K562 (cell line): ENCODE measurements around the gene CEP250. TPM values are rescaled to one million over a fixed set of nuclear protein-coding genes. Genes with fewer than 3 reads are reported as not detected.

Experiments
- ATAC-seq: fragments of 200-7000 bp; cut with Tn5 transposase; 3 replicates; pipeline ENCODE4 v1.9.1; 2020; ENCODE audit warnings: moderate library complexity
- BruUV-seq: library from RNA; stranded (reverse); fragments of 400-500 nt; replicated peaks from 2 replicates; lab custom pipeline; 2021; lab: Mats Ljungman, UMichigan
- CTCF ChIA-PET: fragments of 300-600 bp; formaldehyde crosslinking; extraction: SDS; loops from one replicate; lab custom pipeline; 2021; ENCODE audit warnings: low intra/inter-chr PET ratio; lab: Yijun Ruan, JAX
- POLR2A ChIA-PET: fragments of 300-600, 350-650 bp; sonication (Branson Sonifier 250); formaldehyde crosslinking; extraction: SDS; loops from one replicate; lab custom pipeline; 2021; ENCODE audit warnings: antibody characterized with exemption, inconsistent platforms; lab: Yijun Ruan, JAX
- DNase-seq, 4 experiments: peaks; one replicate each; pipeline versions ENCODE4 v3.0.0 to v3.0.0-alpha.2; 2011 to 2018; ENCODE audit warnings: low spot score in 3 of 4, mixed read lengths in 3 of 4; ENCODE audit errors: extremely low read depth in 1 of 4
- FAIRE-seq: peaks from 2 replicates; lab custom pipeline; 2011; peaks lifted over from hg19 to GRCh38; lab: Jason Lieb, UNC
- H2AFZ ChIP-seq: 2 replicates; pipeline ENCODE4 v1.6.0; 2011; ENCODE audit warnings: low read depth, low read length, control low read depth, inconsistent platforms
- H3K27ac ChIP-seq: fragments of 200-600 bp; 3 replicates; pipeline ENCODE4 v1.8.0; 2011; ENCODE audit warnings: low read depth, mild to moderate bottlenecking, control low read depth, inconsistent platforms, low read length, moderate library complexity, mixed read lengths; ENCODE audit errors: extremely low read depth
- H3K27me3 ChIP-seq, 2 experiments: fragments of 300-600 bp in 1 of 2; 2 replicates in 1 of 2; 3 replicates in 1 of 2; pipeline versions ENCODE4 v1.6.0 to v1.8.0; 2011; ENCODE audit warnings: inconsistent platforms in 2 of 2, low read length in 2 of 2, mild to moderate bottlenecking in 1 of 2, mixed read lengths in 1 of 2, moderate library complexity in 1 of 2; ENCODE audit not compliant: control insufficient read depth in 2 of 2, insufficient read depth in 2 of 2
- H3K36me3 ChIP-seq: fragments of 300-600 bp; 3 replicates; pipeline ENCODE4 v1.8.0; 2011; ENCODE audit warnings: mild to moderate bottlenecking, low read length, inconsistent platforms; ENCODE audit not compliant: control insufficient read depth, insufficient read depth
- H3K4me1 ChIP-seq, 2 experiments: fragments of 200-600 bp in 1 of 2; replicated peaks in 1 of 2; 2 replicates in 1 of 2; 3 replicates in 1 of 2; pipeline versions ENCODE4 v1.5.1 to v1.8.0; 2011; ENCODE audit warnings: inconsistent platforms in 2 of 2, low read length in 2 of 2, mild to moderate bottlenecking in 1 of 2, mixed read lengths in 1 of 2, moderate library complexity in 1 of 2; ENCODE audit not compliant: control insufficient read depth in 2 of 2, insufficient read depth in 2 of 2
- H3K4me2 ChIP-seq: 2 replicates; pipeline ENCODE4 v1.6.1; 2011; ENCODE audit warnings: low read length, control low read depth, inconsistent platforms, mixed read lengths; ENCODE audit not compliant: insufficient read depth
- H3K4me3 ChIP-seq: fragments of 200-600 bp; sonication (generic), shearing (Covaris generic); 2 replicates; pipeline ENCODE4 v1.5.1; 2016; ENCODE audit warnings: control low read depth, inconsistent platforms
- H3K79me2 ChIP-seq: fragments of 200-600 bp; 3 replicates; pipeline ENCODE4 v1.8.0; 2011; ENCODE audit warnings: low read length, inconsistent platforms; ENCODE audit not compliant: control insufficient read depth, insufficient read depth
- H3K9ac ChIP-seq, 2 experiments: 2 replicates each; pipeline versions ENCODE4 v1.6.0 to v1.6.1; 2011; ENCODE audit warnings: low read depth in 2 of 2, low read length in 2 of 2, control low read depth in 1 of 2, inconsistent platforms in 1 of 2, mild to moderate bottlenecking in 1 of 2, mixed read lengths in 1 of 2; ENCODE audit not compliant: insufficient read depth in 1 of 2
- H3K9me1 ChIP-seq: one replicate; pipeline ENCODE4 v1.6.0; 2011; ENCODE audit warnings: inconsistent platforms, mild to moderate bottlenecking, low read length, moderate library complexity; ENCODE audit not compliant: control insufficient read depth, insufficient read depth
- H3K9me3 ChIP-seq: replicated peaks from 2 replicates; pipeline ENCODE4 v1.5.1; 2011; ENCODE audit warnings: low read depth, low read length, inconsistent platforms; ENCODE audit not compliant: control insufficient read depth, insufficient read depth
- H4K20me1 ChIP-seq: replicated peaks from 2 replicates; pipeline ENCODE4 v1.6.1; 2011; ENCODE audit warnings: low read length, inconsistent platforms, mixed read lengths; ENCODE audit not compliant: control insufficient read depth, insufficient read depth
- CREM ChIP-seq: IDR thresholded peaks from 2 replicates; pipeline ENCODE4 v1.6.1; 2014; ENCODE audit warnings: antibody characterized with exemption, low read depth
- KDM5B ChIP-seq: fragments of 200-600 bp; sonication (generic); IDR thresholded peaks from 2 replicates; pipeline ENCODE4 v1.6.1; 2012; ENCODE audit warnings: low read depth, mild to moderate bottlenecking, moderate library complexity, low read length, control low read depth, inconsistent platforms; ENCODE audit not compliant: insufficient replicate concordance
- SETDB1 ChIP-seq: IDR thresholded peaks from one replicate; pipeline ENCODE4 v1.6.1; 2012; ENCODE audit warnings: low read length, control low read depth, inconsistent platforms
- TRIM28 ChIP-seq: fragments of 450-650 bp; IDR thresholded peaks from 2 replicates; pipeline ENCODE4 v1.6.1; 2017
- XRCC5 ChIP-seq: fragments of 200-400 bp; formaldehyde crosslinking; IDR thresholded peaks from 2 replicates; pipeline ENCODE4 v1.6.1; 2017; ENCODE audit warnings: low read depth, mild to moderate bottlenecking, low read length
- ZNF23 ChIP-seq: fragments of 250-450 bp; sonication (Bioruptor Pico); IDR thresholded peaks from 2 replicates; pipeline ENCODE4 v1.4.0; 2020; ENCODE audit warnings: mild to moderate bottlenecking
- WGBS: fragments of 100-300 bp; shearing (Covaris generic); methylation state at CpG from one replicate; pipeline ENCODE4 v1.1.6; 2016; ENCODE audit warnings: low coverage, mixed read lengths; ENCODE audit not compliant: insufficient coverage; ENCODE audit errors: missing lambda C conversion rate; 5-methylcytosine and 5-hydroxymethylcytosine counted together
- in situ Hi-C: fragments of 300-500 bp; cut with MboI; formaldehyde crosslinking; loops from 4 replicates; pipeline ENCODE4 v1.15.0; 2018; ENCODE audit warnings: inconsistent platforms, mixed read lengths
- intact Hi-C: fragments of 100-400 bp; cut with micrococcal nuclease; formaldehyde crosslinking; loops from 2 replicates; pipeline ENCODE4 v1.14.2; 2022
- polyA plus RNA-seq, 8 experiments: library from polyadenylated mRNA; depleted of rRNA in 4 of 8; stranded (reverse) in 5 of 8; unstranded in 3 of 8; fragments of >200 nt; fragmentation: Nextera tagmentation in 2 of 8; fragmentation: Illumina TruSeq in 1 of 8; extraction: Ambion mirVana in 2 of 8; extraction: Trizol in 1 of 8; gene quantifications; 2 replicates each; pipeline versions ENCODE4 v1.2.1 to v1.2.3, GENCODE V29; 2011 to 2014; ENCODE audit warnings: inconsistent platforms in 1 of 8, missing spikeins in 1 of 8
- total RNA-seq, 7 experiments: library from RNA; depleted of rRNA in 6 of 7; stranded (reverse); fragments of >200 nt in 6 of 7; fragmentation: Illumina TruSeq in 2 of 7; extraction: Trizol in 2 of 7; gene quantifications; 2 replicates each; pipeline versions ENCODE4 v1.2.1 to v1.2.3, GENCODE V29; 2011 to 2021; ENCODE audit warnings: low replicate concordance in 1 of 7

The CEP250 gene
- total and polyA plus RNA-seq, 9 of the 15 experiments (the other 6 are each of a cell fraction or from before 2014, with no cell fraction given): 2.5 to 41.9 (median 20.5) TPM

- TF ChIP-seq XRCC5: 0 out of 2 replicates have a peak, but pooled peaks have one; percentile 15
These were observed 105.9 kb downstream of the CEP250 start (continued) for GRCh38 chr20:35561268-35561667.

- Histone ChIP-seq H3K4me3 (no peak overlapping the region), H3K27me3 (peaks cover 2 to 14% of the 10 kb centered on the region in 2 experiments; a peak in 4 of 5 replicates), H3K27ac (no peak overlapping the region), H3K9ac (no peak overlapping the region), H3K9me3 (no peaks in the 10 kb centered on the region), H4K20me1 (peaks cover 3% of the 10 kb centered on the region), H3K79me2 (no peaks in the 10 kb centered on the region), H3K36me3 (peaks cover 11% of the 10 kb centered on the region; the same call in 1 of the 3 replicates), H3K9me1 (no peaks in the 10 kb centered on the region), H3K4me1 (peaks cover 0 to 14% of the 10 kb centered on the region in 2 experiments; a peak in 2 of 5 replicates), H2AFZ (no peak overlapping the region), H3K4me2 (no peak overlapping the region)
- in situ Hi-C loops: no loop called here
- CTCF ChIA-PET: no interaction called here
- peak in 3 of 4 experiments; percentile 16 to 42 (median 42) for DNase-seq
- TF ChIP-seq CREM: no peak
- TF ChIP-seq SETDB1: no peak
- no peak for TF ChIP-seq TRIM28
- TF ChIP-seq ZNF23 (CRISPR knock-in tag): no peak
- no peak for TF ChIP-seq KDM5B
- WGBS: 5% methylated on average over 5 of the region's 5 CpGs
- ATAC-seq: peak; percentile 54
- intact Hi-C loops: no loop called here
- no TSS peak for BruUV-seq
- peak; percentile 26 for FAIRE-seq
- POLR2A ChIA-PET: interaction anchor here (0.5 to 2.1 kb wide), 2 partner anchors 9 to 13 kb away, joined by 4 to 9 read pairs; no protein-coding TSS in a partner anchor
These were observed 106.3 kb downstream of the CEP250 start for GRCh38 chr20:35561671-35562070.
